HG03354 (cell line): ENCODE data around the gene NEDD8.
"Not testable (repeated sequence)": the region's sequence is repeated elsewhere in the genome, so short reads cannot be mapped to it uniquely, and the experiment has no call there.

Source experiments
- ATAC-seq: cut with Tn5 transposase; IDR thresholded peaks from one replicate; pipeline ENCODE4 v1.9.1; 2021; ENCODE audit warnings: mild to moderate bottlenecking; ENCODE audit not compliant: unreplicated experiment, poor library complexity, severe bottlenecking

Gene NEDD8

GRCh38 chr14:24204163-24205146 is 27.7 kb downstream of the NEDD8 start:
- ATAC-seq = no peak

- ATAC-seq = not testable (repeated sequence)
Observed at GRCh38 chr14:24203249-24203886, 28.8 kb downstream of the NEDD8 start.

GRCh38 chr14:24202538-24202937 is 29.6 kb downstream of the NEDD8 start:
- ATAC-seq = not testable (repeated sequence)

GRCh38 chr14:24198814-24199524 is 33.2 kb downstream of the NEDD8 start:
- no peak for ATAC-seq

GRCh38 chr14:24197056-24197450 is 35.1 kb downstream of the NEDD8 start:
- no peak for ATAC-seq

- peak; percentile 23 for ATAC-seq
Observed at GRCh38 chr14:24196071-24197055, 35.8 kb downstream of the NEDD8 start.

GRCh38 chr14:24195186-24196070 is 36.7 kb downstream of the NEDD8 start, which contains the start of gene TM9SF1:
TSS of gene TM9SF1 (minus strand) at chr14:24195441. CDS start at chr14:24195019, 422 bp downstream.
- ATAC-seq = peak; percentile 89

GRCh38 chr14:24194873-24195185 is 37.3 kb downstream of the NEDD8 start:
- no peak for ATAC-seq

GRCh38 chr14:24194186-24194872 is 37.8 kb downstream of the NEDD8 start:
- no peak for ATAC-seq

GRCh38 chr14:24192933-24193332 is 39.2 kb downstream of the NEDD8 start:
- ATAC-seq = no peak

GRCh38 chr14:24190416-24190815 is 41.8 kb downstream of the NEDD8 start:
- ATAC-seq = no peak

- ATAC-seq = no peak
Observed at GRCh38 chr14:24189460-24189859, 42.7 kb downstream of the NEDD8 start.

GRCh38 chr14:24189059-24189375 is 43.1 kb downstream of the NEDD8 start:
- no peak for ATAC-seq

- ATAC-seq = peak; percentile 91
Observed at GRCh38 chr14:24188251-24189058, 43.7 kb downstream of the NEDD8 start, which contains the start of gene IPO4. TSS of gene IPO4 (minus strand) at chr14:24188816. CDS start at chr14:24188787, 29 bp downstream.

GRCh38 chr14:24187539-24187915 is 44.6 kb downstream of the NEDD8 start:
- no peak for ATAC-seq

- no peak for ATAC-seq
Observed at GRCh38 chr14:24186831-24187538, 45.2 kb downstream of the NEDD8 start.
